CD4-positive, CD25-positive, alpha-beta regulatory T cell (primary cell): ENCODE measurements around the gene SDK1. TPM values are rescaled to one million over a fixed set of nuclear protein-coding genes. Genes with fewer than 3 reads are reported as not detected.

Experiments used
- ATAC-seq, 2 donors: fragments of 150-1000 bp; cut with Tn5 transposase; one replicate each; pipeline ENCODE4 v1.10.0; 2021; ENCODE audit warnings: low read depth in 2 of 2, moderate number of reproducible peaks in 2 of 2, moderate library complexity in 1 of 2
- DNase-seq, 3 donors: peaks; one replicate each; pipeline versions ENCODE4 v3.0.0 to v3.0.0-alpha.2; 2012 to 2022; ENCODE audit warnings: mixed read lengths in 1 of 3
- H3K27ac ChIP-seq: one replicate; pipeline ENCODE4 v1.7.0; 2013; ENCODE audit warnings: mild to moderate bottlenecking, low read length; ENCODE audit not compliant: insufficient read depth, poor library complexity, severe bottlenecking
- H3K27me3 ChIP-seq: one replicate; pipeline ENCODE4 v1.7.0; 2013; ENCODE audit warnings: low read length; ENCODE audit not compliant: control insufficient read depth, insufficient read depth
- H3K36me3 ChIP-seq: one replicate; pipeline ENCODE4 v1.7.0; 2013; ENCODE audit warnings: mild to moderate bottlenecking, low read length, moderate library complexity; ENCODE audit not compliant: control insufficient read depth, insufficient read depth
- H3K4me1 ChIP-seq: 2 replicates; pipeline ENCODE4 v1.7.0; 2013; ENCODE audit warnings: mild to moderate bottlenecking, low read length; ENCODE audit not compliant: insufficient read depth, control insufficient read depth, poor library complexity, severe bottlenecking
- H3K4me3 ChIP-seq: one replicate; pipeline ENCODE4 v1.7.0; 2013; ENCODE audit warnings: low read depth, mild to moderate bottlenecking, low read length, moderate library complexity
- H3K9me3 ChIP-seq, 2 experiments: 1 replicate in 1 of 2; 2 replicates in 1 of 2; pipeline ENCODE4 v1.7.0; 2013; ENCODE audit warnings: low read length in 2 of 2, mild to moderate bottlenecking in 1 of 2, moderate library complexity in 1 of 2; ENCODE audit not compliant: control insufficient read depth in 2 of 2
- H3K27ac Mint-ChIP-seq, 3 donors: one replicate each; pipeline ENCODE4 v1.8.0; 2020 to 2022; ENCODE audit warnings: mild to moderate bottlenecking in 3 of 3, mixed read lengths in 3 of 3, moderate library complexity in 2 of 3
- H3K27me3 Mint-ChIP-seq: one replicate; pipeline ENCODE4 v1.8.0; 2022; ENCODE audit warnings: mild to moderate bottlenecking, mixed read lengths
- H3K36me3 Mint-ChIP-seq: one replicate; pipeline ENCODE4 v1.8.0; 2020; ENCODE audit warnings: mixed read lengths
- H3K4me1 Mint-ChIP-seq, 4 donors: one replicate each; pipeline ENCODE4 v1.8.0; 2020 to 2022; ENCODE audit warnings: mixed read lengths in 4 of 4, mild to moderate bottlenecking in 1 of 4
- H3K4me3 Mint-ChIP-seq, 4 donors: one replicate each; pipeline ENCODE4 v1.8.0; 2020 to 2022; ENCODE audit warnings: mild to moderate bottlenecking in 4 of 4, mixed read lengths in 4 of 4, moderate library complexity in 3 of 4
- H3K9me3 Mint-ChIP-seq, 7 donors: one replicate each; pipeline ENCODE4 v1.8.0; 2020 to 2022; ENCODE audit warnings: mixed read lengths in 7 of 7, mild to moderate bottlenecking in 3 of 7, moderate library complexity in 2 of 7
- polyA plus RNA-seq, 4 donors: library from polyadenylated mRNA; unstranded; fragments of 300-500 nt; fragmentation: Illumina TruSeq; gene quantifications; one replicate each; pipeline ENCODE4 v1.2.3, GENCODE V29; 2021
- total RNA-seq: library from RNA; stranded (reverse); gene quantifications from one replicate; pipeline ENCODE4 v1.2.3, GENCODE V29; 2022

SDK1 gene
- total and polyA plus RNA-seq, 5 donors from 2014 or later: 0.47 TPM; not detected in 4

DNA sequence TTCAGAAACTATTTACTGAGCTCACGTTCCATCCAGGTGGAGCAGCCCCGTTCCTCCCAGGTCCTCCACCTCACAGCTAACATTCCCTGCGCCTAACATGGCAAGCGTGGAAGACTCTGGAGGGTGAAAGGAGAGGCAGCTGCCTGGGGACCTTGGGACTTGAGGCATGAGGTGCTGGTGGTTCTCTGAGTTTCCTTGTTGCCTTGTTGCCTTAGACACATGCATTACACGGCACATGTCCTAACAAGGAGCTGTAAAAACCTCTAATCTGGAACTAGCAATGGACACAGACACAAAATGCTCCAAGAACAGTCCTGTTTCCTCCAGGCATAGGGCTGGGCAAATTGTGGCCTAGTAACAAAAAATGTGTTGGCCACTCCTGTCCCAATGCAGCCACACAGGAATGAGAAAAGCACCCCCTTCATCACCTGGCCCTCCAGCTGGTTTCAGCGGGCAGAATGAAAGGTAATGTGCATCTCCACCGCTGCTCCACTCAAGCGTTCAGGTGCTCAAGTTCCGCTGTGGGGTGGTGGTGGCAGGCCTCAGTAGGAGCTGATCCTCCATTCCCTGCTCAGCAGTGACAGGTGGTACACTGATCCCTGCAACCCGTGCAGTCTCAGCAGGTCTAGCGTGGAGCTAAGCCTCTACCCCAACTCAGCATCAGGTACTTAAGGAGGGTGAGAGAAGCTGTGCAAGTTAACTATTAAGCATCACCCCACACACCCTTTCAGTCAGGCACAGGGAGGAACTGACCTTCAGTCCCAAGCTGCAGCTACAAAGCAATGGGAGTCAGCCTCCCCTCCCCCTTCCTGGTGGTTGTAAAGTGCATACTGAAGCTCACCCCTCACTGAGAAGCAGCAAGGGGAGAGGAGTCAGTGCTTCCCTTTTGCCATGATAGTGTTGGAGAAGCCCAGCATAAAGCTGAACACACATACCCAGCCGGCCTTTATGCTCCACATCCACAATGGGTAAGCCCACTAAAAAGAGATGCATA is 382.8 kb downstream of the SDK1 start:
- Mint-ChIP-seq H3K9me3 (peaks cover 0 to 3% (median 1%) of the 10 kb centered on the region in 7 donors), H3K4me1 (no peaks in the 10 kb centered on the region), H3K4me3 (no peak overlapping the region), H3K27ac (no peak overlapping the region), H3K27me3 (peaks cover 6% of the 10 kb centered on the region), H3K36me3 (no peaks in the 10 kb centered on the region)
- Histone ChIP-seq H3K4me1 (no peaks in the 10 kb centered on the region), H3K9me3 (no peaks in the 10 kb centered on the region), H3K27ac (no peak overlapping the region), H3K27me3 (no peaks in the 10 kb centered on the region), H3K36me3 (no peaks in the 10 kb centered on the region), H3K4me3 (no peak overlapping the region)
- no peak for DNase-seq
- ATAC-seq: no peak

- Histone ChIP-seq H3K4me3 (no peak overlapping the region), H3K27me3 (no peaks in the 10 kb centered on the region), H3K36me3 (no peaks in the 10 kb centered on the region), H3K4me1 (no peaks in the 10 kb centered on the region), H3K9me3 (no peaks in the 10 kb centered on the region), H3K27ac (no peak overlapping the region)
- Mint-ChIP-seq H3K9me3 (peaks cover 0 to 3% (median 0%) of the 10 kb centered on the region in 7 donors), H3K4me1 (no peaks in the 10 kb centered on the region), H3K4me3 (no peak overlapping the region), H3K27me3 (peaks cover 19% of the 10 kb centered on the region), H3K27ac (no peak overlapping the region), H3K36me3 (no peaks in the 10 kb centered on the region)
- ATAC-seq: no peak
- no peak for DNase-seq
Observed at GRCh38 chr7:3688071-3688470, 387.0 kb downstream of the SDK1 start.

GRCh38 chr7:3688842-3689241 is 387.8 kb downstream of the SDK1 start:
- Mint-ChIP-seq H3K27me3 (peaks cover 19% of the 10 kb centered on the region), H3K4me1 (no peaks in the 10 kb centered on the region)
- no peak overlapping the region for H3K27ac ChIP-seq

GRCh38 chr7:3691478-3692158 is 390.6 kb downstream of the SDK1 start:
- Mint-ChIP-seq H3K27ac (no peak overlapping the region), H3K36me3 (no peaks in the 10 kb centered on the region)

More at GRCh38 chr7:3688842-3689241, 387.8 kb downstream of the SDK1 start:
- H3K4me3 ChIP-seq: no peak overlapping the region
- no peaks in the 10 kb centered on the region for H3K36me3 ChIP-seq
- Mint-ChIP-seq H3K9me3 (peaks cover 0 to 3% (median 0%) of the 10 kb centered on the region in 7 donors), H3K27ac (no peak overlapping the region), H3K4me3 (no peak overlapping the region), H3K36me3 (no peaks in the 10 kb centered on the region)
- H3K9me3 ChIP-seq: no peaks in the 10 kb centered on the region
- DNase-seq: no peak
- no peaks in the 10 kb centered on the region for H3K27me3 ChIP-seq
- H3K4me1 ChIP-seq: no peaks in the 10 kb centered on the region
- ATAC-seq: no peak

GRCh38 chr7:3695602-3696001 is 394.6 kb downstream of the SDK1 start:
- Mint-ChIP-seq H3K27me3 (peaks cover 16% of the 10 kb centered on the region), H3K9me3 (peaks cover 0 to 4% (median 0%) of the 10 kb centered on the region in 7 donors), H3K4me1 (peaks cover 0 to 7% (median 4%) of the 10 kb centered on the region in 4 donors), H3K4me3 (no peak overlapping the region), H3K36me3 (no peaks in the 10 kb centered on the region), H3K27ac (no peak overlapping the region)
- Histone ChIP-seq H3K36me3 (no peaks in the 10 kb centered on the region), H3K27ac (no peak overlapping the region), H3K4me1 (no peaks in the 10 kb centered on the region), H3K27me3 (peaks cover 2% of the 10 kb centered on the region), H3K4me3 (no peak overlapping the region), H3K9me3 (no peaks in the 10 kb centered on the region)
- no peak for DNase-seq
- no peak for ATAC-seq

More at GRCh38 chr7:3691478-3692158, 390.6 kb downstream of the SDK1 start:
- Histone ChIP-seq H3K27me3 (peaks cover 2% of the 10 kb centered on the region), H3K4me1 (no peaks in the 10 kb centered on the region), H3K27ac (no peak overlapping the region), H3K36me3 (no peaks in the 10 kb centered on the region), H3K9me3 (no peaks in the 10 kb centered on the region), H3K4me3 (no peak overlapping the region)
- DNase-seq (no peak), ATAC-seq (no peak)
- Mint-ChIP-seq H3K9me3 (no peaks in the 10 kb centered on the region), H3K27me3 (peaks cover 23% of the 10 kb centered on the region), H3K4me3 (no peak overlapping the region), H3K4me1 (peaks cover 0 to 2% (median 0%) of the 10 kb centered on the region in 4 donors)

DNA sequence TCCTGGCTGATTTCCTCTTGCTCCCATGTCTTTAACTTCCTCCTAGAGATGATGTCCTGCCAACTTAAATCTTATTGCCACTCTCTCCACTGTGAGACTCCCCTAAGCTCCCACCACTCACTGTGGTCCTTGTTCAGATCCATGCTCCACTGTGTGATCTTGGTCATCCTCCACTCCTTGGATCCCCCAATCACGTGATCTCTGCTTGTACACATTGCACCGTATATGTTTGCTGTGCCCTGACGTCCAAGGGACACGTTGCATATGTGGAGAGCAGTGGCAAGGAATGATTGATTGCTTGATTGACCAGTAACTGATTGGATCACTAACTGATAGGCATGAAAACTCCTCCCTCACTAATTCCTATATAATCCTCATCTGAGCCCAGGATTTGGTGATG is 395.1 kb downstream of the SDK1 start:
- no peak for DNase-seq
- Histone ChIP-seq H3K27me3 (peaks cover 2% of the 10 kb centered on the region), H3K9me3 (no peaks in the 10 kb centered on the region), H3K36me3 (no peaks in the 10 kb centered on the region), H3K27ac (no peak overlapping the region), H3K4me1 (no peaks in the 10 kb centered on the region), H3K4me3 (no peak overlapping the region)
- H3K4me1 Mint-ChIP-seq: peaks cover 0 to 7% (median 4%) of the 10 kb centered on the region in 4 donors
- H3K36me3 Mint-ChIP-seq: no peaks in the 10 kb centered on the region
- H3K4me3 Mint-ChIP-seq: peak overlapping the region in 1 of 4 donors; percentile 39
- H3K27ac Mint-ChIP-seq: no peak overlapping the region
- H3K27me3 Mint-ChIP-seq: peaks cover 11% of the 10 kb centered on the region
- H3K9me3 Mint-ChIP-seq: peaks cover 0 to 4% (median 0%) of the 10 kb centered on the region in 7 donors
- no peak for ATAC-seq

DNA sequence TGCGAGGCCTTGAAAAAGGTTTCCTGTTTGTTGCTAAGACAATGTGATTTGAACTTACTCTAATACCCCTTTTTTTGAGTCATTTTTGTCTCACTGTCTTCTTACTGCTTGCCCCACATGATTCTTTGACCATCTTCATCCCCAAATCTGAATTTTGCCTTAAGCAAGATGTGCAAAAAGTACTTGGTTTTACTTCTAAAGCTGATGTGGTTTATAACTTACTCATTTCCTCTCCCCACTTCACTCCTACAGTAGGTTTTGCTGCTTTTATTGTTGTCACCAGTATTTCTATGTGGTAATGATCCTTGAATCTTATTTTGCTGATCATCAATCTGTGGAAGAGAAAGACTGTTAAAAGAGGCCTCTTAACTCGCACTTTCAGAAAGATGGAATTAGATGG is 396.4 kb downstream of the SDK1 start:
- Mint-ChIP-seq H3K9me3 (peaks cover 0 to 4% (median 0%) of the 10 kb centered on the region in 7 donors), H3K4me3 (no peak overlapping the region), H3K4me1 (peaks cover 0 to 7% (median 4%) of the 10 kb centered on the region in 4 donors), H3K27me3 (peaks cover 8% of the 10 kb centered on the region), H3K27ac (peak overlapping the region in 1 of 3 donors; percentile 9), H3K36me3 (no peaks in the 10 kb centered on the region)
- Histone ChIP-seq H3K4me3 (no peak overlapping the region), H3K4me1 (no peaks in the 10 kb centered on the region), H3K36me3 (no peaks in the 10 kb centered on the region), H3K27me3 (peaks cover 2% of the 10 kb centered on the region), H3K9me3 (no peaks in the 10 kb centered on the region), H3K27ac (no peak overlapping the region)
- no peak for ATAC-seq
- DNase-seq: peak in 1 of 3 donors; percentile 7
